HepG2 (cell line): ENCODE data around the gene UGT1A3.

ENCODE experiments used
- ARID3A ChIP-seq: IDR thresholded peaks from 2 replicates; pipeline ENCODE4 v1.6.1; 2012; ENCODE audit warnings: low read depth, low read length, improper control_type of control experiment
- JUND ChIP-seq: sonication (generic); formaldehyde crosslinking; IDR thresholded peaks from 2 replicates; pipeline ENCODE4 v1.8.0; 2022; ENCODE audit warnings: mild to moderate bottlenecking, missing genetic modification reagents
- RAD21 ChIP-seq: fragments of 450-650 bp; formaldehyde crosslinking; IDR thresholded peaks from 2 replicates; pipeline ENCODE4 v1.5.0; 2020; ENCODE audit warnings: mild to moderate bottlenecking
- TFDP2 ChIP-seq: sonication (generic); formaldehyde crosslinking; IDR thresholded peaks from 2 replicates; pipeline ENCODE4 v1.4.0; 2020; ENCODE audit warnings: missing genetic modification reagents
- TGIF2 ChIP-seq: IDR thresholded peaks from 2 replicates; pipeline ENCODE4 v1.6.1; 2016; ENCODE audit warnings: control low read depth, missing compliant biosample characterization
- TF ChIP-seq, protein P1 (sequence below): sonication (generic); formaldehyde crosslinking; IDR thresholded peaks from 2 replicates; pipeline ENCODE4 v1.5.0; 2020; ENCODE audit warnings: mild to moderate bottlenecking, missing genetic modification reagents, moderate library complexity
- TF ChIP-seq, protein P2 (sequence below), 2 experiments: IDR thresholded peaks; 2 replicates each; pipeline ENCODE4 v1.6.1; 2011 to 2012; ENCODE audit warnings: low read length in 2 of 2, borderline replicate concordance in 1 of 2, low read depth in 1 of 2, mild to moderate bottlenecking in 1 of 2, moderate library complexity in 1 of 2

GRCh38 chr2:233740870-233741269 is 12.0 kb downstream of the UGT1A3 start:
- TF ChIP-seq JUND (CRISPR knock-in tag) (no peak), TGIF2 (no peak), TFDP2 (no peak), RAD21 (CRISPR knock-in tag) (no peak), ARID3A (no peak)
- TF ChIP-seq, protein P1, sequence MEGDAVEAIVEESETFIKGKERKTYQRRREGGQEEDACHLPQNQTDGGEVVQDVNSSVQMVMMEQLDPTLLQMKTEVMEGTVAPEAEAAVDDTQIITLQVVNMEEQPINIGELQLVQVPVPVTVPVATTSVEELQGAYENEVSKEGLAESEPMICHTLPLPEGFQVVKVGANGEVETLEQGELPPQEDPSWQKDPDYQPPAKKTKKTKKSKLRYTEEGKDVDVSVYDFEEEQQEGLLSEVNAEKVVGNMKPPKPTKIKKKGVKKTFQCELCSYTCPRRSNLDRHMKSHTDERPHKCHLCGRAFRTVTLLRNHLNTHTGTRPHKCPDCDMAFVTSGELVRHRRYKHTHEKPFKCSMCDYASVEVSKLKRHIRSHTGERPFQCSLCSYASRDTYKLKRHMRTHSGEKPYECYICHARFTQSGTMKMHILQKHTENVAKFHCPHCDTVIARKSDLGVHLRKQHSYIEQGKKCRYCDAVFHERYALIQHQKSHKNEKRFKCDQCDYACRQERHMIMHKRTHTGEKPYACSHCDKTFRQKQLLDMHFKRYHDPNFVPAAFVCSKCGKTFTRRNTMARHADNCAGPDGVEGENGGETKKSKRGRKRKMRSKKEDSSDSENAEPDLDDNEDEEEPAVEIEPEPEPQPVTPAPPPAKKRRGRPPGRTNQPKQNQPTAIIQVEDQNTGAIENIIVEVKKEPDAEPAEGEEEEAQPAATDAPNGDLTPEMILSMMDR (CRISPR knock-in tag): no peak
- TF ChIP-seq, protein P2, sequence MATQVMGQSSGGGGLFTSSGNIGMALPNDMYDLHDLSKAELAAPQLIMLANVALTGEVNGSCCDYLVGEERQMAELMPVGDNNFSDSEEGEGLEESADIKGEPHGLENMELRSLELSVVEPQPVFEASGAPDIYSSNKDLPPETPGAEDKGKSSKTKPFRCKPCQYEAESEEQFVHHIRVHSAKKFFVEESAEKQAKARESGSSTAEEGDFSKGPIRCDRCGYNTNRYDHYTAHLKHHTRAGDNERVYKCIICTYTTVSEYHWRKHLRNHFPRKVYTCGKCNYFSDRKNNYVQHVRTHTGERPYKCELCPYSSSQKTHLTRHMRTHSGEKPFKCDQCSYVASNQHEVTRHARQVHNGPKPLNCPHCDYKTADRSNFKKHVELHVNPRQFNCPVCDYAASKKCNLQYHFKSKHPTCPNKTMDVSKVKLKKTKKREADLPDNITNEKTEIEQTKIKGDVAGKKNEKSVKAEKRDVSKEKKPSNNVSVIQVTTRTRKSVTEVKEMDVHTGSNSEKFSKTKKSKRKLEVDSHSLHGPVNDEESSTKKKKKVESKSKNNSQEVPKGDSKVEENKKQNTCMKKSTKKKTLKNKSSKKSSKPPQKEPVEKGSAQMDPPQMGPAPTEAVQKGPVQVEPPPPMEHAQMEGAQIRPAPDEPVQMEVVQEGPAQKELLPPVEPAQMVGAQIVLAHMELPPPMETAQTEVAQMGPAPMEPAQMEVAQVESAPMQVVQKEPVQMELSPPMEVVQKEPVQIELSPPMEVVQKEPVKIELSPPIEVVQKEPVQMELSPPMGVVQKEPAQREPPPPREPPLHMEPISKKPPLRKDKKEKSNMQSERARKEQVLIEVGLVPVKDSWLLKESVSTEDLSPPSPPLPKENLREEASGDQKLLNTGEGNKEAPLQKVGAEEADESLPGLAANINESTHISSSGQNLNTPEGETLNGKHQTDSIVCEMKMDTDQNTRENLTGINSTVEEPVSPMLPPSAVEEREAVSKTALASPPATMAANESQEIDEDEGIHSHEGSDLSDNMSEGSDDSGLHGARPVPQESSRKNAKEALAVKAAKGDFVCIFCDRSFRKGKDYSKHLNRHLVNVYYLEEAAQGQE (IDR thresholded peaks at IDR 0.05; ENCODE audit: borderline replicate concordance in 1 of 2, low read depth in 1 of 2, low read length in 2 of 2): no peak
